ENCODE results near the gene BFAR.

Gene BFAR

GRCh38 chr16:14668556-14669223, 35.9 kb downstream of the BFAR start:
- H3K36me3 ChIP-seq (replicated peaks; ENCODE audit: low read depth, low read length): peaks cover 34% of the 10 kb centered on the region
- no peak overlapping the region for H3K4me2 ChIP-seq (ENCODE audit: low read length)
- peaks cover 16% of the 10 kb centered on the region for H3K4me1 ChIP-seq (ENCODE audit: low read length)
- H3K9me3 ChIP-seq (ENCODE audit: insufficient read depth, low read length): no peaks in the 10 kb centered on the region
- no peaks in the 10 kb centered on the region for H3K27me3 ChIP-seq (ENCODE audit: low read depth, low read length)
- no peak overlapping the region for H3K4me3 ChIP-seq (ENCODE audit: low read length)
- no peak for TF ChIP-seq EZH2phosphoT487 (IDR thresholded peaks at IDR 0.05; ENCODE audit: low read depth)
- TF ChIP-seq, protein P1, sequence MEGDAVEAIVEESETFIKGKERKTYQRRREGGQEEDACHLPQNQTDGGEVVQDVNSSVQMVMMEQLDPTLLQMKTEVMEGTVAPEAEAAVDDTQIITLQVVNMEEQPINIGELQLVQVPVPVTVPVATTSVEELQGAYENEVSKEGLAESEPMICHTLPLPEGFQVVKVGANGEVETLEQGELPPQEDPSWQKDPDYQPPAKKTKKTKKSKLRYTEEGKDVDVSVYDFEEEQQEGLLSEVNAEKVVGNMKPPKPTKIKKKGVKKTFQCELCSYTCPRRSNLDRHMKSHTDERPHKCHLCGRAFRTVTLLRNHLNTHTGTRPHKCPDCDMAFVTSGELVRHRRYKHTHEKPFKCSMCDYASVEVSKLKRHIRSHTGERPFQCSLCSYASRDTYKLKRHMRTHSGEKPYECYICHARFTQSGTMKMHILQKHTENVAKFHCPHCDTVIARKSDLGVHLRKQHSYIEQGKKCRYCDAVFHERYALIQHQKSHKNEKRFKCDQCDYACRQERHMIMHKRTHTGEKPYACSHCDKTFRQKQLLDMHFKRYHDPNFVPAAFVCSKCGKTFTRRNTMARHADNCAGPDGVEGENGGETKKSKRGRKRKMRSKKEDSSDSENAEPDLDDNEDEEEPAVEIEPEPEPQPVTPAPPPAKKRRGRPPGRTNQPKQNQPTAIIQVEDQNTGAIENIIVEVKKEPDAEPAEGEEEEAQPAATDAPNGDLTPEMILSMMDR (IDR thresholded peaks at IDR 0.05; ENCODE audit: low read depth, low read length): no peak
- no peak overlapping the region for H3K9ac ChIP-seq (ENCODE audit: low read length)
- H3K27ac ChIP-seq (ENCODE audit: low read length): no peak overlapping the region
- H4K20me1 ChIP-seq (ENCODE audit: insufficient read depth, low read length): no peaks in the 10 kb centered on the region
- H3K79me2 ChIP-seq (ENCODE audit: low read length): no peaks in the 10 kb centered on the region
- no peak overlapping the region for H2AFZ ChIP-seq (ENCODE audit: low read depth, low read length)

GRCh38 chr16:14669776-14670175, 37.0 kb downstream of the BFAR start:
- no peaks in the 10 kb centered on the region for H3K79me2 ChIP-seq (ENCODE audit: low read length)
- H3K27ac ChIP-seq (ENCODE audit: low read length): no peak overlapping the region
- H3K9me3 ChIP-seq (ENCODE audit: insufficient read depth, low read length): no peaks in the 10 kb centered on the region
- H3K36me3 ChIP-seq (replicated peaks; ENCODE audit: low read depth, low read length): peaks cover 32% of the 10 kb centered on the region
- no peaks in the 10 kb centered on the region for H3K27me3 ChIP-seq (ENCODE audit: low read depth, low read length)
- H2AFZ ChIP-seq (ENCODE audit: low read depth, low read length): no peak overlapping the region
- no peaks in the 10 kb centered on the region for H4K20me1 ChIP-seq (ENCODE audit: insufficient read depth, low read length)
- peaks cover 16% of the 10 kb centered on the region for H3K4me1 ChIP-seq (ENCODE audit: low read length)
- H3K4me2 ChIP-seq (ENCODE audit: low read length): no peak overlapping the region
- H3K4me3 ChIP-seq (ENCODE audit: low read length): no peak overlapping the region
- no peak for TF ChIP-seq EZH2phosphoT487 (IDR thresholded peaks at IDR 0.05; ENCODE audit: low read depth)
- TF ChIP-seq, protein P1 (IDR thresholded peaks at IDR 0.05; ENCODE audit: low read depth, low read length): no peak
- no peak overlapping the region for H3K9ac ChIP-seq (ENCODE audit: low read length)

GRCh38 chr16:14672403-14672971, 39.7 kb downstream of the BFAR start:
- Histone ChIP-seq H3K27ac (ENCODE audit: low read length) (peak overlapping the region; percentile 47), H2AFZ (ENCODE audit: low read depth, low read length) (no peak overlapping the region), H3K36me3 (replicated peaks; ENCODE audit: low read depth, low read length) (peaks cover 14% of the 10 kb centered on the region), H3K79me2 (ENCODE audit: low read length) (no peaks in the 10 kb centered on the region), H3K27me3 (ENCODE audit: low read depth, low read length) (no peaks in the 10 kb centered on the region), H3K4me3 (ENCODE audit: low read length) (peak overlapping the region; percentile 63), H4K20me1 (ENCODE audit: insufficient read depth, low read length) (no peaks in the 10 kb centered on the region), H3K4me2 (ENCODE audit: low read length) (peak overlapping the region; percentile 90), H3K9ac (ENCODE audit: low read length) (no peak overlapping the region), H3K4me1 (ENCODE audit: low read length) (peaks cover 16% of the 10 kb centered on the region), H3K9me3 (ENCODE audit: insufficient read depth, low read length) (no peaks in the 10 kb centered on the region)
- TF ChIP-seq, protein P1 (IDR thresholded peaks at IDR 0.05; ENCODE audit: low read depth, low read length): no peak
- TF ChIP-seq EZH2phosphoT487 (IDR thresholded peaks at IDR 0.05; ENCODE audit: low read depth): no peak

DNA sequence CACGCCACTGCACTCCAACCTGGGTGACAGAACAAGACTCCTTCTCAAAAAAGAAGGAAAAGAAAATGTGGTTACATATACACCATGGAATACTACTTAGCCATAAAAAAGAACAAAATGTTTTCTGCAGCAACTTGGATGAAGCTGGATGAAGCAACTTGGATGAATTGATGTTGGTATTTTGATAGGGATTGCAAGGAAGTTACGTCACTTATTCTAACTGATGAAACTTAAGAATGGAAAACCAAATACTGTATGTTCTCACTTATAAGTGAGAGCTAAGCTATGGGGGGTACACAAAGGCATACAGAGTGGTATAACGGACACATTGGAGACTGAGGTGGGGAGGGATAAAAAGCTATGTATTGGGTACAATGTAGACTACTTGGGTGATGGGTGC, 43.9 kb downstream of the BFAR start:
- TF ChIP-seq, protein P1 (IDR thresholded peaks at IDR 0.05; ENCODE audit: low read depth, low read length): no peak
- TF ChIP-seq EZH2phosphoT487 (IDR thresholded peaks at IDR 0.05; ENCODE audit: low read depth): no peak
- Histone ChIP-seq H4K20me1 (ENCODE audit: insufficient read depth, low read length) (no peaks in the 10 kb centered on the region), H3K27ac (ENCODE audit: low read length) (no peak overlapping the region), H3K27me3 (ENCODE audit: low read depth, low read length) (no peaks in the 10 kb centered on the region), H3K9me3 (ENCODE audit: insufficient read depth, low read length) (no peaks in the 10 kb centered on the region), H3K4me3 (ENCODE audit: low read length) (no peak overlapping the region), H2AFZ (ENCODE audit: low read depth, low read length) (no peak overlapping the region), H3K79me2 (ENCODE audit: low read length) (no peaks in the 10 kb centered on the region), H3K4me2 (ENCODE audit: low read length) (no peak overlapping the region), H3K4me1 (ENCODE audit: low read length) (peaks cover 13% of the 10 kb centered on the region), H3K36me3 (replicated peaks; ENCODE audit: low read depth, low read length) (no peaks in the 10 kb centered on the region), H3K9ac (ENCODE audit: low read length) (no peak overlapping the region)
